HG02870 (cell line): ENCODE results near the gene SPAST.
"Not testable (repeated sequence)": the region's sequence is repeated elsewhere in the genome, so short reads cannot be mapped to it uniquely, and the experiment has no call there.

Source experiments
- ATAC-seq: cut with Tn5 transposase; IDR thresholded peaks from one replicate; pipeline ENCODE4 v1.9.1; 2021; ENCODE audit warnings: mild to moderate bottlenecking, moderate library complexity; ENCODE audit not compliant: unreplicated experiment

SPAST gene

DNA sequence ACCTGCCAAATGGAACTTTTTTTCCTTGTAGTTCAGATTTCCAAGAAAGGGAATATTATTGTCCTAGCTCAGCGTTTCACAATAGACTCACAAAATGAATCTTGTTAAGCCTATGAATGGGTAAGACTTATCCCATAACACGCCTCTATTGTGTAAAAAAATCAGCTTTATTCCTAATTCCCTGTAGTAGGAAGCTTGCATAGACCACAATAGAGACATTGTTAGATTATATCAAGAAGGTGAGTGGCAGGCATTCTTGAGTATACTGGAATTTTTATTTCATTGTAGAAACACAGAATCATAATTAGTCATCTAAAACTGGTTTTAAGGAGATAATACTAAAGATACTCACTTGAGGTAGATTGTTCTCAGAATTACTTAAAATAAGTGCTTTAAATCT lies 55.8 kb downstream of the SPAST start:
- no peak for ATAC-seq

DNA sequence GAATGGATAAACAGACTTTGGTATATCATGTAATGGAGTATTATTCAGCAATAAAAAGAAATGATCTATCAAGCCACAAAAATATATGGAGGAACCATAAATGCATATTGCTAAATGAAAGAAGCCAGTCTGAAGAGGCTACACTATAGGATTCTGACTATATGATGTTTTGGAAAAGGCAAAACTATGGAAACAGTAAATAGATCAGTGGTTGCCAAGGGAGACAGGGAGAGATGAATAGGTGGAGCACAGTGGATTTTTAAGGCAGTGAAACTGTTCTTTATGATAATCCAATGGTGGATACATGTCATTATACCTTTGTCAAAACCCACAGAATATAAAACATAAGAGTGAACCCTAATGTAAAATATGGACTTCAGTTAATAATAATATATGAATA lies 61.3 kb downstream of the SPAST start:
- ATAC-seq, result no peak

DNA sequence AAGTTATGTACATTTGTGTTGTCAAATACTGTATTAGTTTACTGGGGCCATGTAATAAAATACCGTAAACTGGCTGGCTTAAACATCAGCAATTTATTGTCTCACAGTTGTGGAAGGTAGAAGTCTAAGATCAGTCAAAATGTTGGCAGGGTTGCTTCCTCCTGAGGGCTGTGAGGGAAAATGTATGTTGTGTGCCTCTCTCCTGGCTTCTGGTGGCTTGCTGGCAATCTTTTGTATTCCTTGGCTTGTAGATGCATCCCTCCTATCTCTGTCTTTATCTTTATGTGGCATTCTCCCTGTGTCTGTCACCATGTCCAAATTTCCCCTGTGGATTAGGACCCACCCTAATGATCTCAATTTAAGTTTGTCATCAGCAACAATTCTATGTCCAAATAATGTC lies 65.3 kb downstream of the SPAST start:
- no peak for ATAC-seq

DNA sequence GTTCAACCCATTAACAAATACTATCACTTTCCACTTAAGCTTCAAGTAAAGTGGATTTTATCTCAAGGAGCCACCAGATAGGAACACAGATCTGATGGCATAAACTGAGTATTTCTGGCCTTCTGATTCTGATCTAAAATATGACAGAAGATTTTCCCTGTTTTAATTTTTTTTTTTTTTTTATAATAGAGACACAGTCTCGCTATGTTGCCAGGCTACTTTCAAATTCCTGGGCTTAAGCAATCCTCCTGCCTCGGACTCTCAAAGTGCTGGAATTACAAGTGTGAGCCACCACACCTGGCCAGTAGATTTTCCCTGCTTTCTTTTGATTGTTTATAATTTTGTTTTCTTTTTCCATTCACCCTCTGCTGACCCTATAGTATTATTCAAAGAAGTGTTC lies 65.7 kb downstream of the SPAST start:
- no peak for ATAC-seq

DNA sequence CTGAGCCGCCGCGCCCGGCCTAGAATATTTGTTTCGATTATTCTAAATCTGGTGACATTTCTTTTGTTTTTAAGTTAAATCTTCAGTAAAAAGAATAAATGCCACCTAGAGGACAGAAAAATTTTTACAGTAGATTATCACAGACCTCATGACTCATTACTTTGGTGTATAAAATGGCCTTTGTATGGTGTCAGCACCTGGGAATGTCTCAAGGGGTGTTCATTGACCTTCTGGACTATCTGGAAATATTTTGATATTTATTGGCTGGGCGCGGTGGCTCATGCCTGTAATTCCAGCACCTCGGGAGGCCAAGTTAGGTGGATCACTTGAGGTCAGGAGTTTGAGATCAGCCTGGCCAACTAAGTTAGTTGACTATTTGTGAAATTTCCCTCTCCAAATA lies 72.1 kb downstream of the SPAST start:
- ATAC-seq, result no peak

DNA sequence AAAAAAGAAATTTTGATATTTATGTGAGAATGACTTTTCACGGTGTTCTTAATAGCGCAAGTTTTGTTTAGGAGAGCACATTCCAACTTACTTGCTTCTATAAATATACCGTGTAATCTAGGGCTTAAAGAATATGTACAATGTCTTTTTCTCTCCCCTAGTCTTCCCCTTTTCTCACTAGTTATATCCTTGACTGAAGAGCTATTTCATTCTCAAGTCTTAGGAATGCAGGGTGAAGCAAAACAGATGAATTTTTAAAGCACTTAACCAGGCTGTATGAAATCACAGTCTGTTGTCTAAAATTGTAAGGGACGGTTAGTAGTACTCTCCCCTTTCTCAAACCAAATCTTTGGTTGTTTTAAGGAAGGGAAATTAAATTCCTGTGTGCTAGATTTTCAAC lies 72.7 kb downstream of the SPAST start:
- ATAC-seq, result no peak

DNA sequence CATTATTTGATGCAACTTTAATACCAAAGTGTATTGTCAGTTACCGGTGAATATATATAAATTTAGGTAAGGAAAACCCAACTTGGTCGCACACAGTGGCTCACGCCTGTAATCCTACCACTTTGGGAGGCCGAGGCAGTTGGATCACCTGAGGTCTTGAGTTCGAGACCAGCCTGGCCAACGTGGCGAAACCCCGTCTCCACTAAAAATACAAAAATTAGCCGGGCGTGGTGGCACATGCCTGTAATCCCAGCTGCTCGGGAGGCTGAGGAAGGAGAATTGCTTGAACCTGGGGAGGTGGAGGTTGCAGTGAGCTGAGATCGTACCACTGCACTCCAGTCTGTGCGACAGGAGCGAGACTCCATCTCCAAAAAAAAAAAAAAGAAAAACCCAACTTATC lies 88.2 kb downstream of the SPAST start:
- ATAC-seq, result not testable (repeated sequence)

DNA sequence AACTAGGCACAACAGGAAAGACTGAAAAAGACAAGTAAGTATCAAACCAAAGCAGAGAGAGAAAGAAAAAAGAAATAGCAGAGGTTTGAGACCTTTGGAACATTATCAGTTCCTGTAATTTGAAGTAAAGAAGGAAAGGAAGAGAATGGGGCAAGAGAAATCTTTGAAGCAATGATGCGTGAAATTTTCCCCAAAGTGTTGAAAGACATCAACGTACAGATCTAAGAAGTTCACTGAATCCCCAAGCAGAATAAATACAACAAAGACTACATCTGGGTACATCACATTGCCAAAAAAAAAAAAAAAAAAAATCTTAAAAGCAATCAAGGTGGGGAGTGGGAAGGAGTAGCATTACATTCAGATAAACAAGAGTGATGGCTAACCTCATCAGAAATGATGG lies 96.3 kb downstream of the SPAST start:
- ATAC-seq, result no peak

DNA sequence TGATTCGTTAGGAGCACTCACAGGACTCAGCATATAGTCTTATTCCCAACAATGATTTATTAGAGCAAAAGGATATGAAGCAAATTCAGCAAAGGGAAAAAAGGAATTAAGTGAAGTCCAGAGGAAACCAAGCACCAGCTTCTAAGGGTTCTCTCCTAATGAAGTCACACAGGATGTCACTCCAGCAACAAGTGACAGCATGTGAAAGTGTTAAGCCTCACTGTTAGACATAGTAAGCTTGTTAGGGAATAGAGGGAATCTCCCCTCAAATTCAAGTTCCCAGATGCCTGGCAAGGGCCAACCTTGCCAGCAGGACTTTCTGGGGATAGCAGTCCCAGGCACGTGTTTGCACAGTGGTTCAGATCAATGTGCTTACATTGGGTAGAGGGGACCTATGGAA lies 97.9 kb downstream of the SPAST start:
- ATAC-seq, result no peak

DNA sequence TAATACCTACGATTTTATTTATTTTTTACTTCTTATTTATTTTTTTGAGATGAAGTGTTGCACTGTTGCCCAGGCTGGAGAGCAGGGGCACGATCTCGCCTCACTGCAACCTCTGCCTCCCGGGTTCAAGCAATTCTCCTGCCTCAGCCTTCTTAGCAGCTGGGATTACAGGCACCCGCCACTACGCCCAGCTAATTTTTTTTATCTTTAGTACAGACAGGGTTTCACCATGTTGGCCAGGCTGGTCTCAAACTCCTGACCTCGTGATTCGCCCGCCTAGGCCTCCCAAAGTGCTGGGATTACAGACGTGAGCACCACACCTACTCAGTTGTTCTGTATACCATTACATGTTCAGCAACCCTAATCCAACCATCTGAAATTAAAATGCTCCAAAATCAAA lies 100.9 kb downstream of the SPAST start:
- ATAC-seq, result not testable (repeated sequence)

DNA sequence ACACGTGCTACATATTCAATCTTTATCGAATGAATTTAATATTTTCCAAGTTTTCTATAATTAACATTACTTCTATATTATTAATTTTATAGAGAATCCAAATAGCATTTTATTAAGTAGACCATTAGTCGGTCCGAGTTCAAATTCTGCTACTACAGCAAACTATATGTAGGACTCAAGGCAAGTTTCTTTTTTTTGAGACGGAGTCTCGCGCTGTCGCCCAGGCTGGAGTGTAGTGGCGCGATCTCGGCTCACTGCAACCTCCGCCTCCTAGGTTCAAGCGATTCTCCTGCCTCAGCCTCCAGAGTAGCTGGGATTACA lies 101.6 kb downstream of the SPAST start:
- ATAC-seq, result peak; percentile 2

DNA sequence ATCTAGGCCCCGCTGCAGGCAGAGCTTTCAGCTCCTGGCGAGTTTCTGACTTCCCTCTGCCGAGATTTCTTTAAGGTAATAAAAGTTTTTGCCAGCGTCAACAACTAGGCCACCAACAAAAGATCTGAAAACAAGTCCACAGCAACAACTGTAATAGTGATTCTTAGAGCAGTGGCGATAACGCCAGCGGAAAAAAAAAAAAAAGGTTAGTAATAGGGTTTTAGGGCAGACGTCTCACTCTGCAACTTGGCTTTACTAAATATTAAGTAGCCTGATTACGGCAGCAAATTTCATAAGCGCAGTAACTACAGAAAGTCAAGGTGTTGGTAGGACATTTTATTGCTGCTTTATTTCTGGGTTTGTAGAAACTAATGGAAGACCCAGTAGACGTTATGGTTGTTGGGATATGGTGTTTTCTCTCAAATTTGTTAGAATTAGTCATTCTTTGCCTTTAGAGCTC lies 102.8 kb downstream of the SPAST start:
- no peak for ATAC-seq

DNA sequence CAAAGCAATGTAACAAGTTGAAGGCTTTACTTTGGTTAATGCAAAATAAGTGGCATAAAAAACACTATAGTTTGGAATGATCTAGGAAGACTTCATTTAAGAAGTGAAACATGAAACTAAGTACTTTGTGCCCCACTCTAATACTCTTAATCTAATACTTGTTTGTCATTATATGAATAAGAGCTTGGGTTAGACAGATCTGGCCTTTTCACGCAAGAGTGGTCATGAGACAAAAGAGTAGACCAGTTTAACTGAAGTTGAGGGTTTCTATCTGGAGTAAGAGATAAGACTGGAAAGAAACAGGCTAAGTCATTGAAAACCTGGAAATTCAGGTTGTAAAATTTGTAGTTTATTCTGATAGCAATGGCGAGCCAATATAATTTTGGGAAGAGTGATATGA lies 105.2 kb downstream of the SPAST start:
- ATAC-seq, result peak; percentile 43

DNA sequence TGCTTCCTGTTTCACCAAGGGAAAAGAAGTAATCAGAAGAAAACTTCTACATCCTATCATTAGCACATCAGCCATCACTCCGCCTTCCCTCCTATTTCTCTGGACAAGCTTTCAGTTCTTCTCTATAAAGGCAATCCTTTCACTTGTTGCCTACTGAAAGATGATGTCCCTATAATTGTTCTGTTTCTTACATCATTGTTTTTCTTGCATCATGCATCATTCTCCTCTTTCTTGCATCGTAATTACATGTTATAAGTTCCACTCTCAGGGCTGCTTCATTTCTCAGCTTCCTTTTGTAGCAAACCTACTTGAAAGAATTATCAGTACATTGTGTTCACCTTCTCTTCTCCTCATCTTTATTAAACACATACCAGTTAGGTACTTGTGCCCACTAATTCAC lies 109.5 kb downstream of the SPAST start:
- ATAC-seq, result no peak

DNA sequence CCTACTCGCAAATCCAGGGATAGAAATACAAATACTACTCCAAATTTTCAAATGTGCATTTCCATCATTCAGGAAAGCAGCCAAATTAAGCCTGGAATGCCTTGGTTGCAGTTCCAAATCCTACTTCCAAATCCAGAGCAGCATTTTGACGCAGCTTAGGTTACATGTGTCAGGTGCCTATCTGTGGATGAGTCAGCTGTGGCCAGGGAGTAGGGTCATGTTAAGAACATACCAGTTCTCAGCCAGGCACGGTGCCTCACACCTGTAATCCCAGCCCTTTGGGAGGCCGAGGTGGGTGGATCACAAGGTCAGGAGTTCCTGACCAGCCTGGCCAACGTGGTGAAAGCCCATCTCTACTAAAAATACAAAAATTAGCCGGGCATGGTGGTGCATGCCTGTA lies 119.3 kb downstream of the SPAST start:
- ATAC-seq, result no peak

DNA sequence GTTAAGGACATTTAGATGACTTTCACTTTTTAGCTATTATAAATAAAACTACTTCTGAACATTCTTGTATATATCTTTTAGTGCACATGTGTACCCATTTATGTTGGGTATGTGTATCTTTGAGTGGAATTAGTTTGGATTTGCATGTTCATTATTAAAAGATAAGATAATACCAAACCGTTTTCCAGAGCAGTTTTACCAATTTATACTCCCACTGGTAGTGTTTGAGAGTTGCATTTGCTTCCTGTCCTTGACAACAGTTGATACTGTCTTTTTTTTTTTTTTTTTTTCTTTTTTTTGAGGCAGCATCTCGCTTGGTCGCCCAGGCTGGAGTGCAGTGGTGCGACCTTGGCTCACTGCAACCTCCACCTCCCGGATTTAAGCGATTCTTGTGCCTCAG lies 125.7 kb downstream of the SPAST start:
- ATAC-seq, result peak; percentile 13

DNA sequence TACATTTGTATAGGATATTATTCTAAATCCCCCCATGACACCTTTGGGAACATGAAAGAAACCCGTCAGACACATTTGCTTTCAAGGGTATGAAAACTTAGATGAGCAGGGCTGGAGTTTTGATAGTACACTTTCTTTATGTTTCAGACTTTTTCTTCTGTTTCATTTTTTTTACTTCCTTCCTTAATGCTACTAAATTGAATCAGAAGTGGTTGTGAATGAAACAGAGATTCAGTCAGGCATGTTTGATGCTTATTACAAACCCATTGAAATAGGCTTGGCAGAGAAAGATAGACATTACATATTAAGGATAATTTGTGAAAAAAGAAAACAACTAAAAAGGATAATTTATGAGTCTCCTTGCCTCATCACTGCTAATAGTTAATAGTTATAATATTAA lies 129.1 kb downstream of the SPAST start:
- ATAC-seq, result no peak

DNA sequence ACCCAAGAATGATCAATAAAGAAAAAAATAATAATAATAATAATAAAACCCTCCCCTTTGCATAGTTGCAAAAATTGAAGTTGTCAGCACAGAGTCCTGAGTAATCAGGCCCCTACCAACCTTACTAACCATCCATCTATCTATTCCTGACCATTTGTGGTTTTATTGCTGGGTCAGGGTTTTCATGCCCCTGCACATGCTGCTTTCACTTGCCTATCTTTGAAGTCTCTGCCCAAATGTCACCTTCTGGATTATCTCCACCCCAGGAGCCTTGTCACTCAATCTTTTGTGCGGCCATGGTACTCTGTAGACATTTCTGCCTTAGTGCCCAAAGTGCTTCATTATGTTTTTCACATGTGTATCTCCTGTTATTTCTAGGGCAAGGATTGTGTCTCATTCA lies 137.5 kb downstream of the SPAST start:
- ATAC-seq, result no peak

DNA sequence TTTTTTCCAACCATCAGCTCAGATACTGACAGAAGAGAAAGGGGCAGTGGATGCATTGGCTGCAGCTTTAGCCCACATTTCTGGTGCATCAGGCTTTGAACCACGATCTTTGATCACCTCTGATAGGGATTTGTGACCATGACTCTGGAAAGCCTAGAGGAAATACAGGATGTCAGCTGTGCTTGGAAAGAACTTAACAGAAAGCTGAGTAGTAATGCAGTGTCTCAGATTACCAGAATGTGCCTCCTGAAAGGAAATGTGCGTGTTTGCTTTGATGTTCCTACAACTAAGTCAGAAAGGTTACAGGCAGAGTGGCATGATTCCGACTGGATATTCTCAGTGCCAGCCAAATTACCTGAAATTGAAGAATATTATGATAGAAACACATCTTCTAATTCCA lies 140.1 kb downstream of the SPAST start:
- ATAC-seq, result not testable (repeated sequence)
